GM19467 (cell line): ENCODE measurements around the gene TXK.
"Not testable (repeated sequence)": the region's sequence is repeated elsewhere in the genome, so short reads cannot be mapped to it uniquely, and the experiment has no call there.

Experiments
- ATAC-seq: cut with Tn5 transposase; IDR thresholded peaks from one replicate; pipeline ENCODE4 v1.9.1; 2021; ENCODE audit warnings: mild to moderate bottlenecking, moderate library complexity; ENCODE audit not compliant: unreplicated experiment

The TXK gene

DNA sequence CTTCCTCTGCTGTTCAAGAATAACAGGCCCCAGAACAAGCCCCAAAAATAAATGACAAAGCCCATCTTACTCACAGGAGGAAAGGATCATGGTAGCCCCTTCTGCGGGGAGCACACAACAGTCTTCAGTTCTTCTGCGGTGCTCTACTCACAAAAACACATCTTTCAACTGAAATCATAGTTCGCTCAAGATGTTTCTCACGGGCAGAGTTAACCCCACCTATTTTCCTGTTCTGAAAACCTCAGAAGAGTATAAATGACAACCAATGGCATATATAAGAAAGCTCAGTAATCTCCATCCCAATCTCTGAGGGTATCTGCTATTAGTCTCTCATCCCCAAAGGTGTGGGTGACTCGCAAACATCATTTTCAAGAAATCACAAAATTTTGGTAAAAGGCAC is at the start of gene TXK:
TSS of gene TXK (minus strand) at position 170 of the 400 bp plus-strand sequence. CDS start at position 90, 80 bp downstream.
- ATAC-seq, result no peak

DNA sequence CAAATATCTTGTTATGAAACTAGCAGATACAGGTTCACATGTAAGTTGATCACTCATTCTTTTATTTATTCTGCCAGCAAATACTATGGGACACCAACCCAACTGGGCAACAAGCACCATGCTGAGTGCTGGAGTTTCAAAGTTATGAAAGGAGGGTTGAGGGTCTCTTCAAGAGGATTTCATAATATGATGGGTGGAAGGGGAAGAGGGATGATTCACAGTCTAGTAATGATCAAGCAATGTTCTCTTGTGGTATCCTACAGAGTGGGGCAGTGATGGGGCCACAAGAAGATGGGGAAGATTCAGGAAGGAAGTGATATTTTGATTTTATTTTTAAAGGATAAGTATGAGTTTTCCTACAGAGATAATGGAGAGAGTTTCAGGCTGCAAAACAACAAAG is 46.2 kb upstream of the TXK start:
- no peak for ATAC-seq

DNA sequence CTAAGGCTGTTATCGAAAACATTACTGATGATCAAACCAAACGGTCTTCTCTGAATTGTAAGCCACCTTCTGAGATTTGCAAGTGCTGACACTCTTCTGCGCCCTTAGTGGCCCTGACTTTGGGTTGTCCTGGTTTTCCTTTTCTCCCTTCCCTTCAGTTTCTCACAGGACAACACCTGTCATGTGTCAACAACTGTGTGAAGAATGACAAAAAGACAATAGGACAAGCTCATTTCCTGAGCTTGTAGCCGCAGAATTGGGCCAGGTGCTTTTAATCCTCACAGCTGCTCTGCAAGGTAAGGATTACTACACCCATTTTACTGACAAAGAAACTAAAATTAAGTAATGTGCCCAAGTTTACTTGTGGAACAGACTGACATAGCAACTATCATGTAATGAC is 44.9 kb upstream of the TXK start:
- no peak for ATAC-seq

DNA sequence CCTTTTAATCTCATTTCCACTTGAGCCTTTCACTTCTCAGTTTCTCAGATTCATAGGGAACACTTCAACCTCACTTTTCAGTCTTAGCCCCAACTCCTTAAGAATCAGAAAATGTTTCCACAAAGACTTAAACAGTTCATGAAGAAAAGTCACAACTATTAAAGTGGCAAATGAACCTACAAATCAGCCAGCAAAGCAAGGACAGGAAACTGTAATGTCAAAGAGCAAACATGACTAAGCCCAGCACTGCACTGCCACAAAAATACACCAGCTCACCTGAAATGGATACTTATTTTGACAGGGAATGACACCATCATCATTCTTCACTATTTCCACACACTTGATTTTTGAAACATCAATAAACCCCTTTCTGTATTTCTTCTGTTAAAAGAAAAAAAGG is 41.8 kb upstream of the TXK start:
- ATAC-seq, result no peak

DNA sequence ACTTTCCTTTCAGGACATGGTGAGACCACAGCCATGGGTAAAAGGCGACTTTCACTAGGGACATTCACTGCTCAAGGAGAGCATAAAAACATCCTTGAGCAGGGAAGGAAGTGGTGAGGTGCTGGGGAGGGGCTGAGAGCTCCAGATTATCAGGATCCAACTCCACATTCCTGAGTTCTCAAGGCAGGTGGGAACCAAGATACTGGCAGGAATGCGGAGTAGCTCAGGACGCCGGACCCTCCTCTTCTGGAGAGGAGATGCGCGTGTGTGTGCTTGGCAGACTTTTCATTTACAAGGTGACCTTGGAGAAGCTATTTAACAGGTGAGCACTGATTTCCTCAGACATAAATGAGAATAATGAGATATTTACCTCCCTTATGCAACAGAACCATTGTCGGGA is 41.3 kb upstream of the TXK start:
- no peak for ATAC-seq

DNA sequence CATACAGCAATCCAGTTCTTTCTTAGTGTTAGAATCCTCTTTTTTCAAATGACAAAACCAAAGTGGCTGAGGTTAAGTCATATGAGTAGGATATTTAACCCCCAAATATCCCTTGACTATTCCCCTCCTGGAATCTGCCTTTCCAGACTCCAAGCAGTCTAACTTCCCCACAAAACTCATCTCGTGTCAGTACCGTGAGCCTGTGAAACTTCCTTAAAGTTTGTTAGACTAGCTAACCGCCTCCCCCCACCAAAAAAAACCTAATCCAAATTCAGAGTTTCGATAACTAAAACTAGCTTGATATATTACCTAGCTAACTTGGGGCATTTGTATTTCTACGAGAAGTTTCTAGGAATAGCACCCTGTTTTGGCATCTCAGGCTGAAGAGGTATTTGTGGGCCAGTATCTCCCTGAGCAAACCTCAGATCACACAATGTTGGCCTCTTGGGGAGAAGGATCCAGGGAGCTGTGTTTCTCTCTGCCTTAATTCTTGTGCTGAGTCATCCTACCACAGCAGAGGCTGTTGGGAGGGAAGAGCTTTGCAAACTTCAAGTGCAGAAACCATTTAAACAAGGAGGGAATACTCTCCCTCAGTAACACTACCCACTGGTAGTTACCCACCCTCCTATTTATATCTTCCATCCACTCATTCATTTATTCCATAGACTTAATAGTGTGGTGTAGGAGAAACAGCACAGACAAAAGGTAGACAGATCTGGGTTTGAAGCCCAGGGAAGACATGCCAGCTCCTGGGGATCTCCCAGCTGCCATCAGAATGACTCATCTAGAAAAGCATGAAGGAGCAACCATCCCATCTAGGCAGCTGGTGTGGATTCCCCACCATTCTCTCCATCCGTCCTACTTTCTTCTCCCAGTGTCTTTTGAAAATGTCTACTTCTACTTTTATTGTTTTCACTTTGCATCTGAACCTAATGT is 39.3 kb upstream of the TXK start:
- peak; percentile 45 for ATAC-seq

DNA sequence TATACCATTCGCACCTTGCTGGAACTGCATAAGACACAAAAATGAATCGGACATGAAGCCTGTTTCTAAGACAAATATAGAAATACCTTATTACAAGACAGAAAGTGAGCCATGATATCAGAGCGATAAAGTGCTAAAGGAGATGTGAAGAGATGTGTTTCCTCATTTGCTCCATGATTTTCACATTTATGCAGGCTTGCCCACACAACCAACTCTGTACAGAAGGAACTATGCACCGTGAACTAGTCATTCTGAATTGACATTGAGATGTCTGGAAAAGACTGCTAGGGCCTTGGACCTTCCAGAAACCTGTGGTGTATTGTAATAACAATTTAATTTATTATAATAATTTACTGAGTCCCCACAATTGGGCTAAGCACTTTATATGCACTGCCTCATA is 38.6 kb upstream of the TXK start:
- no peak for ATAC-seq

DNA sequence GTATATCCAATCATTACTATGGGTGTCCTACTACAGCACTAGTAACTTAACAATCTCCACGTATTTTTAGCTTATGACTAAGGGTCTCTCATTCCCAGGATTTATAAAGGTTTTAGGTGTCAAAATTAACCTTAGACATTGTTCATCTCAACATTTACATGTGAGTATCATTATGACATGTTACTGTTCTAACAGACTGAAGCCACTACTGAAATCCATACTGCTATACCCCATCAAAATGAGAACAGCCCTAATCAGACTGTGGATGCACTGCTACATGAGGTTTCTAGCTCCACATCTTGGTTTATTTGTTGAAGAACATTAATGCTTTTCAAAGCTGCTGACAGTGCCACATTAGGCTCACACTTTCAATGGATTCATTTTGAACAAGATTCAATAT is 35.6 kb upstream of the TXK start:
- ATAC-seq, result no peak

DNA sequence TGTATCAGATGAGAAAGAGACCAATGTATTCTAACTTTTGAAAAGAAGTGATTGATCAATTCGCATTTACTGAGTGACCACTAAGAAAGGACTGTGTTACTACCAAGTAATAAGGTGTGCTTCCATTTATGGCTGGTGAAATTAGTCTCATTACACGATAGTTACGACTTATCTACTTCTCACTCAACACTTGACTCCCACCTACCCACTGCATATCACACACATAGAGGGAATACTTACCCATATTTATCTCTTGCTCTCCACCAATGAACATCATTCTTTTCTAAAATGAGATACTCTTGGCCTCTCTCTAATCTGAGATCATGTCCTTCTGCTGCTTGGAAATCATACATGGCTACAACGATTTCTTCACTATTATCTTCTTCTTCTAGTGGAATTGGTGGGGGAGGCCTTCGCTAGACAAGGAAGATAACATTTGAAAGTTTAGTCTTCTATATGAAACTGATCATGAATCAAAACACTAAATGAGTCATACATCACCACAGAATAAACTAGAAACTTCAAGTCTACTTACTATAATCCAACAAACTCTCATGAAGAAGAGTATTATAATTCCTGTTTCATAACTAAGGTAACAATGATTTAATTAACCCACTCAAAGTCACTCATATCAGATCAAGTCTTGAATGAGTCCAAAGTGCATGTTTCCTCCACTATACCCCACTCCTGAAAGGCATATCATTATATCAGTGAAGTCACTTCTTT is 33.7 kb upstream of the TXK start:
- no peak for ATAC-seq

DNA sequence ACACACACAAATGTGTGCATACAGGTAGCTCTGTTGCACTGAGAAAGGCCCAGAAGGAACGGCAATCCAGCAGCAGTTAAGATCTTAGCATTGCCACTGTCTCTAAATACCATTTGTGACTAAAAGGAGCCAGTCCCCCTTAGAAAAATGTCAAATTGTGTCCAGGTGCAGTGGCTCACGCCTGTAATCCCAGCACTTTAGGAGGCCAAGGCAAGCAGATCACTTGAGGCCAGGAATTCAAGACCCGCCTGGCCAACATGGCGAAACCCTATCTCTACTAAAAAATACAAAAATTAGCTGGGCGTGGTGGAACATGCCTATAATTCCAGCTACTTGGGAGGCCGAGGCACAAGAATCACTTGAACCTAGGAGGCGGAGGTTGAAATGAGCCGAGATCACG is 30.5 kb upstream of the TXK start:
- not testable (repeated sequence) for ATAC-seq

DNA sequence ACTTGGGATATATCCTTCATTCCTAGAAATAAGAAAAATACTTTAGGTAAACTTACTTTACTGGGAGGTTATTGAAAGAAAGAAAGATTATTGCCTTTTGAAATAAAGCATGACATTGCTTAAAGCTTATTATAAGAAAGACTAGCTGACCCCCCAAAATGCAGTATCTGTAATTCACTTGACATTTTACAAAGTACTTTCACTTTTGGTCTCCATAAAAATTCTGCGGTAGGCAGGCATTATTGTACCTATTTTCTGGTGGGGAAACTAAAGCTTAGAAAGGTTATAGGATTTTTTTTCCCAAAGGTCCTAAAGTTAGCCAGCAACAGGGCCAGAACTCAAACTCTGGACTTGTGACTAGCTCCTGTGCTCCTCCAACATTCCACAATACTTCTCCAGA is 29.7 kb upstream of the TXK start:
- no peak for ATAC-seq

DNA sequence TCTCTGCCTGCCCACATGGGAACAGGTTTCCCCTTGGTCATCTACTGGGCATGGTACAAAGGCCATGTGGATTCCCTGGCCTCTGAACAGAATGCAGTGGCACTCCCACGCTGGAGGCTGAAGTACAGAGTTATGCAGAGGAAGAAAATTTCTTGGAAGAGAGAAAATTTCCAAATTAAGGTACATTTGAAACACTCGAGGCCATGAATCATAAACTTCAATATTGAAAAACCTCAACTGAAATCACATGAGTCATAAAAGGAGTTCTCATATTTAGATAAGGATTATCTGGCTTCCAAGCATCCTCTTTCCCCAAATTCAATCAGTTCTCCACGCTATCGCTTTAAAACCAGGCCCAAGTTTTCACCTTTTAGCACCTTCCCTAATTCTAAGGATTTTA is 28.1 kb upstream of the TXK start:
- no peak for ATAC-seq

DNA sequence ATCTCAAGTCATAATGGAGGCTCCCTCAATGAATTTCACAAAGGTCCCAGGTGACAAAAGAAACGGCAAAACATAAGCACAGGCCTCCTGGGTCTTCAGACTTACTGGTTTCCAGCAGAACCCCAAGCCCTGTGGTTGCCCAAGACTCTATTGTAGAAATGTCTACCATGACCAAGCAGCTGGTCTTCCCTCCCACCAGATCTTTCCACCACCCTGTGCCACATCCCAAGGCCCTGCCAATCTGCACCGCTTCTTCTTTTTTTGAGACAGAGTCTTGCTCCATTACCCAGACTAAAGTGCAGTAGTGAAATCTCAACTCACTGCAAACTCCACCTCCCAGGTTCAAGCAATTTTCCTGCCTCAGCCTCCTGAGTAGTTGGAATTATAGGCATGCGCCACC is 23.2 kb upstream of the TXK start:
- no peak for ATAC-seq

DNA sequence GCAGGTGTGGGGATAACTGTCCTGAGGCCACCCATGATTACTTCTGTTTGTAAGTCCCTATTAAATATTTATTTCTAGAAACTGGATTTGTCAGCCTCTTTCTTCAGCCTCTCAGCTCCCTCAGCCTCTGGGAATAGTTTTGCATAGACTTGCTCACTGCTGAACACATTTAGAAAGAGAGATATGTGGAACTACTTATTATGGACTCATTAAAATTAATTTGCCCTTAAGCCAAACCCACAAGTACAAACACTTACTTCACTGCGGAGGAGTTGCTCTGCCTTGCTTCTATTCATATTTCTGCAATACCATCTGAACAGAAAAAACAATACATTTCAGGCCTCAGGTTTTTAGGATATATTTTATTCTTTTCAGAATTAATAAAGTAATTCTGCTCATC is 22.4 kb upstream of the TXK start:
- ATAC-seq, result no peak

DNA sequence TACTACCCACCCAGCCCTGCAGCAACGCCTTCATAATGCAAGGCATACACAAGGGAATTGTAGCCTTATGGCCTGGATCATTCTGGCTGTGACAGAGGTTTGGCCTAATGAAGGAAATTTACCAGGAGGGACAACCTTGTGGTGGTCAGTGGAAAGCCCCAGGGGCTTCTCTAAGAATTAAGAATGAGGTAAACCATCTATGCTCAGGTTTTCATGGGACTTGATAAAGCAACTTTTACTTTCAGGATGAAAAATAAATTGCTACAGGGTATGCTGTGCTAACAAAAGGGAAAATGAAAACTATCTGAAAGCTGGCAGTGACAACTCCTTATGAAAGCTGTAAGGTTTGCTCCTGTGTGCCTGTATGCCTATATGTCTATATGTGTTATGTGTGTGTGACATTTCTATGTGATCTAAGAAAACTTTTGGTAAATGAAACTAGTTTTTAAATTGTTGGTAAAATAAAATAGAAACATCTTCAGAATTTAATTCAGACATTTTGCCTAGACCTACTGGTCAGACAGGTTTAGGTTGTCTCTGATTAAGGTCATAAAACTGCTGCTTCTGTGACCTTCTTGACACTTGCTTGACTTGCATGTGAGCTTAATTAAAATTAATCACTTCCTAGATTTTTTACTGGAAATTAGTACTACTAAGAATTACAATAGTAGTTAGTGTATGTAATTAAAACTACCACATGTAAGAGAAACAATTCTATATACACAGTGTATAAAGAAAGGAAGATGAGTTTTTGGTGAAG is 19.9 kb upstream of the TXK start:
- no peak for ATAC-seq

DNA sequence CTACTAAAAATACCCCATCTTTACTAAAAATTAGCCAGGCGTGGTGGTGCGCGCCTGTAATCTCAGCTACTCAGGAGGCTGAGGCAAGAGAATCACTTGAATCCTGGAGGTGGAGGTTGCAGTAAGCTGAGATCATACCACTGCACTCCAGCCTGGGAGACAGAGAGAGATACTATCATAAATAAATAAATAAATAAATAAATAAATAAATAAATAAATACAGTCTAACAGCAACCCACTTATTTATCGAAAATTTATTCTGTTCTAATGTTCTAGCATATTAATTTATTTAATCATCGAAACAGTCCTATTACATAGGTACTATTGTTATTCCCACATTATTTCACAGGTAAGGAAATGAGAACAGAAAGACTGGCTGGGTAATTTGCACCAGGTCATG is 18.2 kb upstream of the TXK start:
- no peak for ATAC-seq

DNA sequence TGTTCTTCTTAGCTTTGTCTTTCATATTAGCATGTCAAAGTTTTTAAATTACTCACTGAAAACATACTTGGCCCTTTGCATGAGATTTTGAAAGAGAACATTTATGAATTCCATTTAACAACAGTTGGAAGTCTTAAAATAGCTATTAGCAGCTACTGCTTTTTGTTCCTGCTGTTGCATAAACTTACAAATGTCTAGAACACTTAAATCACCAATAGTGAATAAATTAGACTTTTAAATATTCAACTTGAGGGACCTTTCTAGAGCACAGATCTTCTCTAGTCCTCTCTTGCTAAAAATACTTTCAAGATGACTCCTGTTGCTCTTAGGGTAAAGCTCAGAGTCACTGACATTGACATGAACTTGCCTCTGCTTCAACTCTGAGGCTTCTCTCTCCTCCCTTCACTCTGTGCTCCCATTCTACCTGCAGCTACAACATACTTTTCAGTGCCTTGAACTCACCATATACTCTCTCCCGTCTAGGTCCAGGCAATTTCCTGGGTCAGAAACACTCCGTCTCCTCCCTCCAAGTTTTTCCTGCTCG is 15.8 kb upstream of the TXK start:
- ATAC-seq, result no peak

DNA sequence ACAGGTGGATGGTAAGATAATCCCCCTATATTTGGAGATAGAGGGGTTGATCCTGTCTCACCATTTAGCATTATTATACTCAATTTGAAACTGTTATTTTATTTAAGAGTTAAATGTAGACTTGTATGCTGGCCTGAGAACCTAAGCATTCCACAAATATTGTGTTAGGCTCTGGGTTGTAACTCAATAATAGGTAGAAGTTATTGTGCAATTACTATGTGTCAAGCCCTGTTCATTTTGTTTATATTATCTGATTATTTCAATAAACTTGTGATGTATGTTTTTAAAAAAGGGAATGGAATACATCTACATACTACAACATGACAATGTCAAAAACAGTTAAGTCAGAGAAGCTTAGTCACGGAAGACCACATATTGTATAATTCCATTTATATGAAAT is 13.6 kb upstream of the TXK start:
- no peak for ATAC-seq

DNA sequence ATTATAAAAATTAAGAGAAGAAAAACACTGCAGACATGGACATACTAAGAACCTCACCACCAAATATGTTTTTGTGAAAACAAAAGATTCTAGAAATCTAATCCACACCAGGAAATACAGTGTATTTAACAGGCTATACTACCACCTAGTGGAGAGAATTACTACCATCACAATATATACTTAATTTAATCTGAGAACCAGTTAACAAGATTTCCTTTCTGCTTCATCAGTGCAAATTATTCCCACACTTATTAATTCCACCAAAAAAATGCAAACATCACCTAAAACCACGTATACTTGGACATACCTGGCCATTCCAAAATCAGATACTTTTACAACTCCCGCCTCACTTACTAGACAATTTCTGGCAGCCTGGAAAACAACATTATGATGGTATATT is 7.0 kb upstream of the TXK start:
- ATAC-seq, result no peak

DNA sequence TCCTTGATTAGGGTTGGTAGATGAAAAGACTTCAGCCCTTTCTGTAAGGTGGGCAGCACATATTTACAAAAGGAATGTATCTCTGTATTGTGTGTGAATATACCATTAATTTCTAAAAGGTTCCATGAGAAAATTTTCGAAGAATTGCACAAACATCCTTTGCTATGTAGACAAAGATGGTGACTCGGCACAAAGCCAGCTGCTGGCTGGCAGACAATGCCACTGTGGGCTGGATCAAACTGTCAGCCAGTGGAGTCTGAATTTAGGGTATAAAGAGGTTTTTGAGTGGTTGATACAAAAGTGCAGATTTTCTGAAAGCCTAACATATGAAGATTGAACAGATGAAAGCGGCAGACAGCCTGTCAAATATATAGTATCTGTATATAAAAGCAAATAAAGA is 5.6 kb upstream of the TXK start:
- no peak for ATAC-seq

DNA sequence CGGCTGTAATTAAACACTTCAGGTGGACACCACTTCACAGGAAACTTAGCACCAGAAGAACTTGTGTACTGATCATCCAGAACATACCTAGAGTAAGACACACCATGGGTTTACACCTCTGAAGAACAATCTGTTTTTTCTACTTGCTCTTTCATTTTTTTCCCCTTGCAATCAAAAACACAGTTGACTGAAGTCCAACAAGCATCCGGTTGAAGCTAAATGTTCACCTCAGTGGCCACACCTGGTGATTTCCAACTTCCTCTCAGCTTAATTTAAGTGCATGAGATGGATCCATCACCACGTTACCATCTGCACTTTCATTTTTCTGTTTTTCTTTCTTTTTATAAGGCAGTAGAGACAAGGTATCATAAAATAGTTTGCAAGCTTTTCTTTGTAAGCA is 4.9 kb upstream of the TXK start:
- peak; percentile 90 for ATAC-seq
